ENCODE measurements around the gene ATRAID.

Gene ATRAID

GRCh38 chr2:27211241-27211942 lies 449 bp upstream of the ATRAID start:
- DNase-seq, result peak; percentile 79
- Histone ChIP-seq H3K9ac (ENCODE audit: low read length) (peak overlapping the region; percentile 98), H3K56ac (ENCODE audit: low read length) (peak overlapping the region; percentile 98), H3K27me3 (ENCODE audit: insufficient read depth, low read length, poor library complexity) (no peaks in the 10 kb centered on the region), H2BK15ac (replicated peaks; ENCODE audit: low read depth) (no peak overlapping the region), H3K4ac (ENCODE audit: low read depth, low read length) (peak overlapping the region; percentile 40), H3K18ac (ENCODE audit: low read length) (peak overlapping the region; percentile 98), H3K23ac (ENCODE audit: low read length) (peak overlapping the region; percentile 69), H3K4me2 (ENCODE audit: low read length) (peak overlapping the region; percentile 97), H2BK120ac (ENCODE audit: low read depth, low read length) (no peak overlapping the region), H3K4me1 (ENCODE audit: control insufficient read depth, low read depth, low read length) (peaks cover 10% of the 10 kb centered on the region), H2BK5ac (ENCODE audit: low read length) (peak overlapping the region; percentile 88), H2AK5ac (ENCODE audit: low read length) (no peak overlapping the region), H4K8ac (ENCODE audit: low read depth, low read length) (peak overlapping the region; percentile 68), H3K4me3 (ENCODE audit: low read length) (peak overlapping the region; percentile 89), H3K27ac (ENCODE audit: low read depth, low read length) (peak overlapping the region; percentile 80), H3K79me2 (ENCODE audit: control insufficient read depth, insufficient read depth, low read length) (peaks cover 10% of the 10 kb centered on the region), H3K36me3 (ENCODE audit: control insufficient read depth, insufficient read depth, low read length) (peaks cover 8% of the 10 kb centered on the region), H4K5ac (ENCODE audit: low read length) (no peak overlapping the region), H3K79me1 (ENCODE audit: low read length) (peaks cover 13% of the 10 kb centered on the region)
- WGBS (ENCODE audit: extremely low coverage, insufficient coverage, low lambda C conversion rate), result no CpG with 5 or more reads among the region's 48 CpGs

- Histone ChIP-seq H4K5ac (ENCODE audit: low read length) (no peak overlapping the region), H2BK5ac (ENCODE audit: low read length) (peak overlapping the region; percentile 42), H3K27ac (ENCODE audit: low read depth, low read length) (peak overlapping the region; percentile 97), H3K18ac (ENCODE audit: low read length) (peak overlapping the region; percentile 98), H3K79me1 (ENCODE audit: low read length) (peaks cover 10% of the 10 kb centered on the region), H3K4me2 (ENCODE audit: low read length) (peak overlapping the region; percentile 41), H3K4me1 (ENCODE audit: control insufficient read depth, low read depth, low read length) (peaks cover 10% of the 10 kb centered on the region), H3K79me2 (ENCODE audit: control insufficient read depth, insufficient read depth, low read length) (peaks cover 13% of the 10 kb centered on the region), H3K56ac (ENCODE audit: low read length) (peak overlapping the region; percentile 99), H2BK15ac (replicated peaks; ENCODE audit: low read depth) (no peak overlapping the region), H2AK5ac (ENCODE audit: low read length) (no peak overlapping the region), H3K27me3 (ENCODE audit: insufficient read depth, low read length, poor library complexity) (no peaks in the 10 kb centered on the region), H2BK120ac (ENCODE audit: low read depth, low read length) (peak overlapping the region; percentile 31), H3K4me3 (ENCODE audit: low read length) (peak overlapping the region; percentile 68), H3K4ac (ENCODE audit: low read depth, low read length) (peak overlapping the region; percentile 86), H3K36me3 (ENCODE audit: control insufficient read depth, insufficient read depth, low read length) (peaks cover 2% of the 10 kb centered on the region), H3K9ac (ENCODE audit: low read length) (peak overlapping the region; percentile 90), H3K23ac (ENCODE audit: low read length) (peak overlapping the region; percentile 20), H4K8ac (ENCODE audit: low read depth, low read length) (peak overlapping the region; percentile 95)
- DNase-seq, result no peak
- WGBS (ENCODE audit: extremely low coverage, insufficient coverage, low lambda C conversion rate), result no CpG with 5 or more reads among the region's 34 CpGs
Observed at GRCh38 chr2:27212626-27213471, 1.0 kb downstream of the ATRAID start.

GRCh38 chr2:27214941-27215340 lies 3.1 kb downstream of the ATRAID start:
- Histone ChIP-seq H2AK5ac (ENCODE audit: low read length) (no peak overlapping the region), H3K4me2 (ENCODE audit: low read length) (no peak overlapping the region), H3K4ac (ENCODE audit: low read depth, low read length) (no peak overlapping the region), H4K8ac (ENCODE audit: low read depth, low read length) (no peak overlapping the region), H3K23ac (ENCODE audit: low read length) (no peak overlapping the region), H3K56ac (ENCODE audit: low read length) (no peak overlapping the region), H3K9ac (ENCODE audit: low read length) (no peak overlapping the region), H3K18ac (ENCODE audit: low read length) (no peak overlapping the region), H3K79me1 (ENCODE audit: low read length) (peaks cover 13% of the 10 kb centered on the region), H2BK120ac (ENCODE audit: low read depth, low read length) (no peak overlapping the region), H2BK15ac (replicated peaks; ENCODE audit: low read depth) (no peak overlapping the region), H3K4me1 (ENCODE audit: control insufficient read depth, low read depth, low read length) (peaks cover 7% of the 10 kb centered on the region), H3K36me3 (ENCODE audit: control insufficient read depth, insufficient read depth, low read length) (no peaks in the 10 kb centered on the region), H3K4me3 (ENCODE audit: low read length) (no peak overlapping the region), H4K5ac (ENCODE audit: low read length) (no peak overlapping the region), H3K27me3 (ENCODE audit: insufficient read depth, low read length, poor library complexity) (no peaks in the 10 kb centered on the region), H3K27ac (ENCODE audit: low read depth, low read length) (no peak overlapping the region), H3K79me2 (ENCODE audit: control insufficient read depth, insufficient read depth, low read length) (peaks cover 17% of the 10 kb centered on the region), H2BK5ac (ENCODE audit: low read length) (no peak overlapping the region)
- no peak for DNase-seq
- no CpG with 5 or more reads among the region's 3 CpGs for WGBS (ENCODE audit: extremely low coverage, insufficient coverage, low lambda C conversion rate)

GRCh38 chr2:27216416-27217137 lies 4.7 kb downstream of the ATRAID start:
- Histone ChIP-seq H3K9ac (ENCODE audit: low read length) (peak overlapping the region; percentile 37), H2BK5ac (ENCODE audit: low read length) (no peak overlapping the region), H4K8ac (ENCODE audit: low read depth, low read length) (no peak overlapping the region), H3K4ac (ENCODE audit: low read depth, low read length) (no peak overlapping the region), H3K79me1 (ENCODE audit: low read length) (peaks cover 15% of the 10 kb centered on the region), H3K23ac (ENCODE audit: low read length) (no peak overlapping the region), H3K36me3 (ENCODE audit: control insufficient read depth, insufficient read depth, low read length) (no peaks in the 10 kb centered on the region), H3K4me1 (ENCODE audit: control insufficient read depth, low read depth, low read length) (peaks cover 6% of the 10 kb centered on the region), H3K79me2 (ENCODE audit: control insufficient read depth, insufficient read depth, low read length) (peaks cover 15% of the 10 kb centered on the region), H3K4me3 (ENCODE audit: low read length) (no peak overlapping the region), H2BK15ac (replicated peaks; ENCODE audit: low read depth) (no peak overlapping the region), H3K18ac (ENCODE audit: low read length) (no peak overlapping the region), H2BK120ac (ENCODE audit: low read depth, low read length) (no peak overlapping the region), H4K5ac (ENCODE audit: low read length) (no peak overlapping the region), H3K4me2 (ENCODE audit: low read length) (no peak overlapping the region), H2AK5ac (ENCODE audit: low read length) (no peak overlapping the region), H3K56ac (ENCODE audit: low read length) (peak overlapping the region; percentile 75), H3K27me3 (ENCODE audit: insufficient read depth, low read length, poor library complexity) (no peaks in the 10 kb centered on the region), H3K27ac (ENCODE audit: low read depth, low read length) (no peak overlapping the region)
- no CpG with 5 or more reads among the region's 13 CpGs for WGBS (ENCODE audit: extremely low coverage, insufficient coverage, low lambda C conversion rate)
- peak; percentile 55 for DNase-seq

- Histone ChIP-seq H3K79me2 (ENCODE audit: control insufficient read depth, insufficient read depth, low read length) (peaks cover 15% of the 10 kb centered on the region), H3K4ac (ENCODE audit: low read depth, low read length) (peak within 1 kb of the TSS; percentile 95), H3K56ac (ENCODE audit: low read length) (peak within 1 kb of the TSS; percentile 98), H4K8ac (ENCODE audit: low read depth, low read length) (no peak within 1 kb of the TSS), H2BK5ac (ENCODE audit: low read length) (peak within 1 kb of the TSS; percentile 47), H3K23ac (ENCODE audit: low read length) (peak within 1 kb of the TSS; percentile 60), H3K4me1 (ENCODE audit: control insufficient read depth, low read depth, low read length) (peaks cover 6% of the 10 kb centered on the region), H3K4me3 (ENCODE audit: low read length) (peak within 1 kb of the TSS; percentile 48), H3K9ac (ENCODE audit: low read length) (peak within 1 kb of the TSS; percentile 97), H3K27me3 (ENCODE audit: insufficient read depth, low read length, poor library complexity) (no peaks in the 10 kb centered on the region), H3K36me3 (ENCODE audit: control insufficient read depth, insufficient read depth, low read length) (peaks cover 4% of the 10 kb centered on the region), H4K5ac (ENCODE audit: low read length) (no peak within 1 kb of the TSS), H2AK5ac (ENCODE audit: low read length) (peak within 1 kb of the TSS; percentile 73), H2BK15ac (replicated peaks; ENCODE audit: low read depth) (no peak within 1 kb of the TSS), H3K27ac (ENCODE audit: low read depth, low read length) (peak within 1 kb of the TSS; percentile 84), H3K4me2 (ENCODE audit: low read length) (peak within 1 kb of the TSS; percentile 83), H3K79me1 (ENCODE audit: low read length) (peaks cover 17% of the 10 kb centered on the region), H3K18ac (ENCODE audit: low read length) (peak within 1 kb of the TSS; percentile 20), H2BK120ac (ENCODE audit: low read depth, low read length) (no peak within 1 kb of the TSS)
- peak; percentile 95 for DNase-seq
- no CpG with 5 or more reads among the region's 72 CpGs for WGBS (ENCODE audit: extremely low coverage, insufficient coverage, low lambda C conversion rate)
Observed at GRCh38 chr2:27217173-27218121, 5.6 kb downstream of the ATRAID start, which contains the start of gene CAD. Gene CAD, plus strand, starts transcription at chr2:27217369. Its CDS starts 183 bp downstream, at chr2:27217552.
